Renal cortical epithelial cell (primary cell): ENCODE measurements around the gene PAH. TPM values are rescaled to one million over a fixed set of nuclear protein-coding genes. Genes with fewer than 3 reads are reported as not detected.
A peak's percentile ranks its signal among the peaks of the same experiment; 100 is the strongest.
"Not testable (repeated sequence)": the region's sequence is repeated elsewhere in the genome, so short reads cannot be mapped to it uniquely, and the experiment has no call there.

Experiments used
- DNase-seq: peaks from one replicate; pipeline ENCODE4 v3.0.0-alpha.2; 2011; ENCODE audit warnings: low read depth
- total RNA-seq: library from RNA; depleted of rRNA; stranded (reverse); fragments of >200 nt; gene quantifications from 2 replicates; pipeline ENCODE4 v1.2.3, GENCODE V29; 2014

Gene PAH
- total RNA-seq, 1 donor from 2014 or later = not detected

DNA sequence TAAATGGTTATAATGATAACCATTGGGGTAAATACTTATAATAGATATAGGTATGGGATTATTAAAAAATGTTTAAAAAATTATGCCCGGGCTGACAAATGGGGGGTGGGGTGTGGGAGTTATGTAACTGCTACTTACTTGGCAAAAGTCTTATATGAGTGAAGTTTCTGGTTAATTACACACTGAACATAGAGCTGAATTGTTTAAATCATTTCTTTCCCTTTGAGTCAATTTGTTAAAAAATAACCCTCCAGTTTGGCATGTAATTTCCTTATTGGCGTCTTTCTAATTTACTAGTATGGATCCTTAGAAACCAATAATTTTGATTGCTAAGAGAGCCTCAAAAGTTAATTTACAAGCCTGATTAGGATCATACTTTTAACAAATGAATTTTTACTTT, 16.7 kb downstream of the PAH start:
- DNase-seq = no peak

DNA sequence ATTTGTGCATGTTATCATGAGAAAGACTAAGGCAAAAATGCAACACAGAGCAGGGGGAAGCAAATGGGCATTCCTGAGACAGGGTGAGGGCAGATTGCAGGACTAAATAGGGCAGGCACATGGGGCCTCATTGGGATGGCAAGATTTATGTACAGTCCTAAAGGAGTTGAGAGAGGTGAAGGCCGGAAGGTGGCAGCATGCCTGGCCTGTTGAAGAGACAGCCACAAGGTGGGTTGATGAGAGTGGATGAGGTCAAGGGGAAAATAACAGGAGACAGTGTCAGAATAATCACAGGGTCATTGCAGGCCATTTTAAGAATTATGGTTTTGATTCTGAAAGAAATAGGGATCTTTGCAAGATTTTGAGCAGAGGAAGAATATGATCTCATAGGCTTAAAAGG, 21.0 kb downstream of the PAH start:
- DNase-seq = no peak

DNA sequence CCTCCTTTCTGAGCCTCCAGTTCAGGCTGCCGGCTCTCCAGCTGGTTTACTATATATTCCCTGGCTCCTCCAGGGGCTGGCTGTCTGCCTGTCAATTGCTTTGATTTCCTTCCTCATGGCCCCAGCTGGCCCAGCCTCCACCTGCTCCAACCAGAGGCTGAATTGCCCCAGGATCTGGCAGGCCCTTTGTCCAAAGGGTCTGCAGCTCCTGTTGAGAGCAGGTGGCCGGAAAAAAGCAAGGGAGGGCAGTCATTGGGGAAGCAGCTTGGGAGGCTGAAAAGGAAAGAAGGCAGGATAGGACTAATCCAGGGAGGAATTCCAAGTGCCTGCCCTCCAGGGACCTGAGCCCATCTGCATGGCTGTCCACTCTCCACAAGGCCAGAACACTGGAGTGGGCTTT, 25.3 kb downstream of the PAH start:
- DNase-seq = no peak

DNA sequence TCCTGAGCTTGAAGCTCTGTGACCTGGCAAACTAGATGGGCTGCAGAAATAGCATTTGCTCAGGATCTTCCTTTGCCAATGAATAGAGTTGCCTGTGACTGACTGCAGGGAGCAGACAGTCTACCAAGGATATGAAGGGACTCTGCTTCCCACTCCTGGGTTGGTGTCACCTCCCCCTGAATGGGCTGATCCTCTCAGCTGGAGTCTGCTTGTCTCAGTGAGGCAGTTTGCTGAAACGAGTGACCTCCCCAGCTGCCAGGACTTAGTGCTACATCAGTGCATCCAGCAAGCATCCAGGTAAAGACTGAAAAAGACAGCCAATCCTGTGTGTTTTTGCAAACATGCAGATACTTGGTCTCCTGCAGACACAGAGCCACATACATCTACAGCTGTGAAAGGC, 28.5 kb downstream of the PAH start:
- no peak for DNase-seq

DNA sequence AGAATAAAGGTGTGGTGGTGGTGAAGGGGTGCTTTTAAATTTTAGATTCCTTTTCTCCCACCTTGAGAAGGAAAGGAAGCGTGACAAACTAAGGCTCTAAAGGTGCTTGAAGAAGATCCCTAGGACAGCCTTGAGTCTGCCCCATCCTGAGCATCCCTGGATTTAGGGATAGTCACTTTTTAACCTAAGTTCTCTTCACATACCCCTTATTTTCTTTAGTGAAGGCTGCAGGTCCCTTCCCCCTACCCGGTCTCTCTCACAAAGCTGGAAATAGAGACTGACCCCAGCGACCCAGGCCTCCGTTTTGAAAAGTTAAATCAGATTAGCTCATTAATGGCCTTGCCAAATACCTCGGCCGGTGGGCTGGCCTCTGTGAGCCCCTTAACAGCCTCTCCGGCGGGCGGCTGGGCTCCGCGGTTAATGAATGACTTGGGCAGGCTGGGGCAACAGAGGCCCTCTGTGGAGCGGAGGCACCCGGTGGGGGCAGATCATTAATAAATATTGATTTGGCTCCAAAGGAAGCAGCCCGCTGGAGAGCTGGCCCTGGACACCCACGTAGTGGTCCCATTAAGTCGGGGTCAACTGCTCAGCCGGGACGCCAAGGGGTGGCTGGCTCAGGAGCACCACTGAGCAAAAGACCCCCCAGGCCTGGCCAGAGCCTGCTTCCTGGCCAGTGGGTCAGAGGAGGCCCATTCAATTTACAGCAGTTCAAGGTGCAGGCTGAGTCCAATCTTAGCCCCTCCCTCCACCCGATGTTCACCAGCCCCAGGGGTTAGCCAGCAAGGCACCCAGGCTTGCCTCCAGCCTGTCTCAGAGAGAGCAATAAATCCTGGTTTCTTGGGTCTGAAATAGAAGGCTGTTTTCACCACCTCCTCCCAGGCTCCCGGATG, 31.8 kb downstream of the PAH start:
- DNase-seq = no peak

DNA sequence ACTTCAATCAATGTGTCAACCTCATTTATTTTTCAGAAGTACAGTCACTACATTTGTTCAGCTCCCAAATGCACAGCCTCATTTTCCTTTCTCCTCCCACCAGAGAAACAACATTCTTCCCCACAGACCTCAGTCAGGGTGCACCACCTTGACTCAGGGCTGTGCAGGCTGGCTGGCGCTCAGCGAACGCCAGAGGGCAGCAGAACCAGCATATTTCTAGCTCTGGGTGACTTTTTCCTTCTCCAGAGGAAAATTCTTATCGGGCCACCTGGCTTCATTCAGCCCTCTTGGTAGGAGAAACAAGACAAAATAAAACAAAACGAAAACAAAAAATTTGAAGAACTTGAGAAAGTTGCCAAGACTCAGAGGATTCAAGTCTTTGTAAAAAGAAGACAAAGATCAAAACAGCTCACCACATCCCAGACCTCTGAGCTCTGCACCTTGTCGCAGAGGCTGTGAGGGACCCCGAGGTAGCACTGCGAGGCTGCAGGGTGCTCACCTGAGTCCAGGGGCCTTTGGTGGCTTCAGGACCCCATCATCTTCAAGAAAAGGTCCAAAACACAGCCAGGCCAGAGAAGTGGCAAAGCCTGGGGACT, 33.7 kb downstream of the PAH start:
- DNase-seq = peak; percentile 20

DNA sequence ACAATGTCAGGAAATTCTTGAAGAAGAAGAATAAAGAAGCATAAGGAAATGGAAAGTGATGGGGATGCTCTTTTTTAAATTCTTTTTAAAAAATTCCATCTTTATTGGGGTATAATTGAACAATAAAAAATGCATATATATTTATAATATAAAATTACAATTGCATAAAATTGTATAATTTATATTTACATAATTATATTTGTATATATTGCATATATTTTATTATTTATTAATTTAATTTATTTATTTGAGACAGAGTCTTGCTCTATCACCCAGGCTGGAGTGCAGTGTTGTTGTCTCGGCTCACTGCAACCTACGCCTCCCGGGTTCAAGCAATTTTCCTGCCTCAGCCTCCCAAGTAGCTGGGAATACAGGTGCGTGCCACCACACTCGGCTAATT, 36.3 kb downstream of the PAH start:
- no peak for DNase-seq

DNA sequence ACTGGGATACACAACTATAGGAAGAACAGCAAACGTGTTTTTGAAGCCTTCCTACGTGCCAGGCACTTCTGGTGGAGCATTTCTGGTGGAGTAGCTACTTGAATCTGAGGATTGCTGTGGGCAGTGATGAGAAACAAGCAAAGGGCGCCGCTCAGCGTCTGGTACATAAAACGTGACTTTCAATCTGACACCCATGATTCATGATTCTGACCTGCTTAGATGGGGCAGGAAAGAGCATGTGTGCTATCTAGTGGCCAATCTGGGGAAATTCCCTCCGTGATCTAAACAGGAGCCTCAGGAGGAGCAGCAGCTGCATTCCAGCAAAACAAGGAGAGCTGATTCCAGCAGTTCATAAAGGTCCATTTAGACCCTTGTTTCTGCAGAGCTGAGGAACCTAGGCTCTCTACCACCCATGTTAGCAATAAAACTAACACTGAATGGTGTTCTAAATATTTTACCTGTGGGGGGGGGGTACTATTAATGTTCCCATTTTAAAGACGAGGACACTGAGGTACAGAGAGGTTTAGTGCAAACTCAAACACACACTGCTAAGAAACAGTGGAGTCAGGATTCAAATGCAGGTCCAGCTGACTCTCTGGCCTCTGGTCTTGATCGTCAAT, 37.8 kb downstream of the PAH start:
- DNase-seq = peak; percentile 79

DNA sequence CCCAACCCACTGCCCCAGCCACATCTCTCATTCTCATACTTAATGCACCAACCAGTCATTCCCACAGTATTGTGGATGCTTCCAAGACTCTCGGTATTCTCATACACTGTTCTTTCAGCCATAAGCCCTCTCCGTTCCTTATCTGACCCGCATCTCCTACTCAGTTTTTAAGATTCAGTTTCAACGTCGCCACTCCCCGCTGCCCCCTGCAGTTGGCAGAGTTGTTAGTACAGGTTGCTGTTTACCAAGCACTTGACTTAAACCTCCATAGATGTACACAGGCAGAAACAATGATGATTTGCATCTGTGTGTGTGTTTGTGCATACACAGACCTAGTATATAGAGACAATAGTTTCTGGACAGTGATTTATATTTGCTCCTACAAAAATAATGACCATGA, 40.2 kb downstream of the PAH start:
- no peak for DNase-seq

DNA sequence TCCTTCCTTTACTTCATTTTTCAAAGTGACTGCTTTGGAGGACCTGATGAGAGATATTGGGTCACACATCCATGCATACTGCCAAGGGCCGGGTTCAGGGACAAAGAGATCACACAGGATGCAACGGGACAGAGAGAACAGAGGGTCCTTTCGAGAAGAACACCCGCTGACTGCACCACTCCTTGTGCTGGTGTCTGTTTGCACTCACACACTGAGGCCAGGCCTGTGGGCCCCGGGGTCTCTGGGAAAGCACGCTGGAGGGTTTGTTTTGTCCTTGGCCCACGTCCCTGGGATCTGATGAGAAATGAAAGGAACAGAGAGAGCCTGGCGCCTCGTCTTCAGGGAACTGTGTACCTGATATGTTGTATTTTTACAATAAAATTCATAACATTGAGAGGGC, 42.2 kb downstream of the PAH start:
- no peak for DNase-seq

DNA sequence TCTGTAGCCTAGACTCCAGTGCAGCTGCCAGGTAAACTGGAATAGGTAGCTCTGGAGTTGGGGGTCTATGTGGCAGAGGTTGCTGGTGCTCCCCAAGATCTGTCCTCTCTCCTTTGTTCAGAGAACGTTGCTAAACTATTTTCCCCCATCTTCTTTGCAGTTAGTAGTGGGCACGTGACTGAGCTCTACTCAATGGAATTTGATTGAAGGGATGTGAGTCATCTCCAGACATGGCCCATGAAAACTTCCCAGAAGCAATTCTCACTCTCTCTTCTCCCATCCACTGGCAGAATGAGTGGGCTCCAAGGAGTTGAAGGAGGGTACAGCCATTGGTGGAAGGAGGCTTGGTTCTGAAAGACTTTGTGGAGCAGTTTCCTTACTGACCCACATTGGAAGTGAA, 44.0 kb downstream of the PAH start:
- peak; percentile 9 for DNase-seq

DNA sequence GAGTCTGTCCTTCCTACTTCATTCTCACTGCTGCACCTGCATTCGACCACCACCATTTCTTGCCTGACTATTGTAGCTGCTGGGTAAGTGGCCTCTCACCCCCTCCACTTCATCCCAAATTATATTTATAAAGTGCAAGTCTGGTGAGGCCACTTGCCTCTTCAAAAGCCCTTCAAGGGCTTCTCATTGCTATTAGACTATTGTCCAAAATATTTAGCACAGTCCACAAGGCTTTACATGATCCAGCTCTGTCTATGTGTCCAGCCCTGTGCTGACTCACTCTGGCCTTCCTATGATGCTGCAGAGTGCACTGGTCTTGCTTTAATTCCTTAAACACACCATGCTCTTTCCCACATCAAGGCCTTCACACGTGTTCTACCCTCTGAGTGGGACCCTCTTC, 46.0 kb downstream of the PAH start:
- no peak for DNase-seq

DNA sequence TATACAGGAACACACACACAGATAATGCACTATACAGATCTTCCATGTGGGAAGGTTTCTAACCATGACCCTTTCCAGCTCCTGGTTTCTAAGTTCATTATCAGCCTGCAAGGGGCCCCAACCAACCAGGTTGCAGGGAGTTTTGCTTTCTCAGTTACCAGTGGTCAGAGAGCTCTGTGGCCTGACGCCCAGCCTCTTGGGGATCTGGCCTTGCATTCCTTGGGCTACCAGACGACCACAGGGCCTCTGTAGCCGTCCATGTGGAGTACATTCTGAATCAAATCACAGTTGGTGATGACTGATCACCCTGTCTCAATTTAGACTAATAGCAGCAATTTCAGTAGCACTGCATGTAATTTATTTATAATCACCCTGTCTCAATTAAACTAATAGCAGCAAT, 47.5 kb downstream of the PAH start:
- no peak for DNase-seq

DNA sequence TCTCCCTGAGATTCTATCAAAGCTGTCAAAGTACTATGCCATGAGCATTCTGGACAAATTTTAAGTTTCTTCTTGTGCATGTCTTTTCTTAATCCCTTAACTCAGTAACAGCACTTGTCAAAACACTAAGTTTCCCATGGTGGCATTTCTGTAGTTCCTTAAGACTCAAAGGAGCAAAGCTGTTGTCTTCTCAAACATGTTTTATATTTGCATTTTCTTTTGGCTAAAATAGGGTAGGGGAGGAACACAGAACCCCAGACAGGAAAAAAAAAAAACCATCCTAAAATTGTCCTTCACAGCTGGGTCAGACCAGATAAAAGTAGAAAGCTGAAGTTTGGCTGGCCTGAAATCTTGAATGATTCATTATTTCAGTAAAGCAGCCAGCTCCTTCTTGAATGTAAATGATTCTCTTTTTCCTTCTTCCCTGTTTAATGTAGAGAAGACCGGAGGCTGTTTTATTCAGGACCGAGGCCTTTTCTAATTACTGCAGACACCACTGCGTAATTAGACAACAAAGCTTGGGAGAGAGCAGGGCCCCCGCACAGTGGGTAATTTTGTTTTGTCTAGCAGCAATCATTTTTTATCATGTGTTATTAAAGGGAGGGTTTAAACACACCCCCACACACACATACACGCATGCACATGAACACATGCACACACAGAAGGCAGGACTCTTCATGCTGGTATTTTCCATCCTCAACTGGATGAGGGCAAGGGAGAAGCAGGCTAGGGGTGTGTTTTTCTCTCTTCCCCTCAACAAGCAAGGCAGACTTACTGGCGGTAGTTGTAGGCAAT, 51.0 kb downstream of the PAH start:
- DNase-seq = no peak

DNA sequence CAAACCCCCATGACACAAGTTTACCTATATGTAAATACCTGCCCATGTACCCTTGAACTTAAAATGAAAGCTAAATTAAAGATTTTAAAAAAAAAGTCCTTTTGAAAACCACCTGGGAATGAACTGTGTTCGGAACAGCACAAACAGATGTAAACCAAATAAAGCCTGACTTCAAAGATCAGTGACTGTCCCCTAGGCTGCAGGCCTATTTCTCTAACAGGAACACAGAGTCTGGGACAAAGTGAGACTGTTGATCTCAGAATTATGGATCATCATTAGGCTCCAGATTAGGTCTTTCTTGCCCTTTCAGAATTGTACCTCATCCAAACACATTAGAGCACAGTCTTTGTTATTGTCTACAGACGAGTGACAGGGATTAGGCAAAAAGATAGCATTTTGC, 54.6 kb downstream of the PAH start:
- DNase-seq = no peak

DNA sequence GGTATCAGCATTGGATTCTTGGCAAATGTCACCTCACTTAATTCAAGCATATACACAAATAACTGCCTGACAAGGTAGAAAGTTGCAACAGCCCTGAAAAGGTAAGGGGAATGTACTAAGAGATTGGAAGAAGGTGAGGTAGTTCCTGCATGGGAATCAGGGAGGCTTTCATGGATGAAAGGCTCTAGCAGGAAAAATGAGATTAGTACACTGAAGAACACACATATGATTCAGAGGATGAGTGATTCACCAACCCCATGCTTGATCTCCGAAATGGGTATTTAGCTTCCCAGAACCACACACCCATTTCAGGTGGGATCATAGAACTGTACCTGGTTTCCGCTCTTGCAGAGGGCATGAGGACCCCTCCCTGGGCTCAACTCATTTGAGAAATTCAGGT, 65.8 kb downstream of the PAH start:
- DNase-seq = no peak

DNA sequence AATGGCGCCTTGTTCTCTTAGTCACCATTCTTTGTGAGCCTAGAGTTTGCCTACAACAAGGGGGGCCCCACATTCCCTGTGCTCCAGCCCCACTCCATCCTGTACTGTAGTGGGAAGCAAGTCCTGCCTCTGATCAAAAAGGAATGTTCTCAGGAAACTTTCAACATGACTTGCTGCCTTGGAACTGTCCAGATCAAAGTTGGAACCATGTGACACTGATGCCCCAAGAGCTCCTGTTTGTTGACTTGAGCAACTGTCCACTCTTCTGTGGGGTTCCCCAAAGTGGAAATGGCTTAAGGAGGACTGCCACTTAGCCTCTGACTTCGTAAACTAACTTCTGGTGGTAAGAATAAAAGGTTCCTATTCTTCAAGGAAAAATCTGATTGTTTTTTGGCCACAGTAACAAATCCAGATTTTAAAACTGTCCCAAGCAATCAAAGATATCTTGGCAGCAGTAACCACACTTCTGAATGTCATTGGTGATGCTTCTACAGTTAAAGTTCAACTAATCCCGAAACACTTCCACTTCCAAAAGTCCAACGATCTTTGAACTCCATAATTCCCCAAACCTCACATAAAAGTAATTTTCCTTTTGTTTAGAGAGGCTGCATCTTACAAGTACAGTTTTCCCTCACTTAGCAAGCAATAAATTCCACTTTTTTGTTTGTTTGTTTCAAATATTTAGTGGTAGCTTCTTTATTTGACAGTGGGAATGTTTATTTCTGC, 67.2 kb downstream of the PAH start:
- DNase-seq = no peak

DNA sequence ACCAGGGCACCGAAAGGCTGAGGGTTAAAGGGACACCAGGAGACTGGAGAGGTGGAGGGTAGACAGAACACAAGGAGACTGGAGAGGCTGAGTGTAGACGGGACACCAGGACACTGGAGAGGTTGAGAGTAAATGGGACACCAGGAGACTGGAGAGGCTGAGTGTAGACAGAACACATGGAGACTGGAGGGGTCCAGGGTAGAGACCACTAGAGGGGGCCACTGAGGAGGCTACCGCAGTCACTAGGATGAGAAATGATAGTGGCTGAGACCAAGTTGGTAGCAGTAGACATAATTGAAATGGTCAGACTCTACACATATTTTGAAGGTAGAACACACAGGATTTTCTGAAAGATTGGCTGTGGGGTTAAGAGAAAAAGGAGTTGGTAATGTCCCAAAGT, 68.2 kb downstream of the PAH start:
- DNase-seq = no peak

DNA sequence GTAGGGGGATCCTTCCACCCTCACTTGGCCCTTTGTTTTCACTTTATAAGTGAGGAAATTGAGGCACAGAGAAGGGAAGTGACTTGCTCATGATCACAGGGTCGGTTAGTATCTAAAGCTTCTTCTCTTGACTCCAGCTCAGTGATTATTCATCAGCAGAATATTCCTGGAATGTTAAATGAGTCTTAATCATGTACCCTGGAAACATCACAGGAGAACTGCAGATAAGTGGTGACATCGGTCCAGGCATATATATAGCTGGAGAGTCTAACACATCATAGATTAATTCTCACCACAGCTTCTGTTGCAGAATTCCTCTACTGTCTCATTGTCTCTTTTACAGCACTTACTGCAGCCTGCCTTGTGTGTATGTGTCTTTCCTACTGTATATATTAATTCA, 69.9 kb downstream of the PAH start:
- DNase-seq = peak; percentile 2

DNA sequence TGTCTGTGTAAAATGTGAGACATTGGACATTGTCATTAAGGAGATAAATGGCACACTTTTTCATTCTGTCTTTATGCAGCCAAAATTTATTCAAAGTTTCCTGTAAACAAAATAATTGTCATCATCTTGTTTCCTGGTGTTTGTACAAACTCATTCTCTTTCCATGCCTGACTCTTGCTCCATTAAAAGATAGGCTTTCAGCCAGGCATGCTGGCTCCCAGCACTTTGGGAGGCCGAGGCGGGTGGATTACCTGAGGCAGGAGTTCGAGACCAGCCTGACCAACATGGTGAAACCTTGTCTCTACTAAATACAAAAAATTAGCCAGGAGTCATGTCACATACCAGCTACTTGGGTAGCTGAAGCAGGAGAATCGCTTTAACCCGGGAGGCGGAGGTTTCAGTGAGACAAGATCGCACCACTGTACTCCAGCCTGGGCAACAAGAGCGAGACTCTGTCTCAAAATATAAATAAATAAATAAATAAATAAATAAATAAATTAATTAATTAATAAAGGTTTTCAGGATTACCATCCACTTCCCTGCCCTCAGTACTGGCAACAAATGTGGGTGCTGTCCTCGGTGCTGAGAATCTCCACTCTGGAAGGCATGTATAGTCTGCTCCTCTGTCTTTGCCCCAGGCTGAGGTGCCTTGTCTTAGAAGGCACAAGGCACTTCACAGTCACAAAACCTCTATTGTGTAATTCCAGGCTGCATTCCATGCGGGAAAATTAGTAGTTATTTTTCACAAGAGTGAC, 83.2 kb downstream of the PAH start:
- DNase-seq = peak; percentile 6

DNA sequence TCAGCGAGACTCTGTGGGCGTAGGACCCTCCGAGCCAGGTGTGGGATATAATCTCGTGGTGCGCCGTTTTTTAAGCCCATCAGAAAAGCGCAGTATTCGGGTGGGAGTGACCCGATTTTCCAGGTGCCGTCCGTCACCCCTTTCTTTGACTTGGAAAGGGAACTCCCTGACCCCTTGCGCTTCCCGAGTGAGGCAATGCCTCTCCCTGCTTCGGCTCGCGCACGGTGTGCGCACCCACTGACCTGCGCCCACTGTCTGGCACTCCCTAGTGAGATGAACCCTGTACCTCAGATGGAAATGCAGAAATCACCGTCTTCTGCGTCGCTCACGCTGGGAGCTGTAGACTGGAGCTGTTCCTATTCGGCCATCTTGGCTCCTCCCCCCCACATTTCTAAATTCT, 84.2 kb downstream of the PAH start:
- DNase-seq = not testable (repeated sequence)
